ENCODE results near the gene FREM1.

The FREM1 gene

GRCh38 chr9:14752871-14753270 is 157.4 kb downstream of the FREM1 start:
- DNase-seq, result no peak

GRCh38 chr9:14752271-14752670 is 158.0 kb downstream of the FREM1 start:
- DNase-seq, result no peak

- no peak for DNase-seq
Measured at GRCh38 chr9:14750821-14751220, 159.4 kb downstream of the FREM1 start.

- DNase-seq, result peak; percentile 1
Measured at GRCh38 chr9:14749741-14750211, 160.5 kb downstream of the FREM1 start.

GRCh38 chr9:14748373-14748772 is 161.9 kb downstream of the FREM1 start:
- DNase-seq, result no peak

GRCh38 chr9:14747111-14747510 is 163.1 kb downstream of the FREM1 start:
- no peak for DNase-seq

GRCh38 chr9:14746626-14747025 is 163.6 kb downstream of the FREM1 start:
- DNase-seq, result no peak

GRCh38 chr9:14744768-14745167 is 165.5 kb downstream of the FREM1 start:
- no peak for DNase-seq

- DNase-seq, result no peak
Measured at GRCh38 chr9:14741369-14741768, 168.9 kb downstream of the FREM1 start.

GRCh38 chr9:14733133-14733532 is 177.1 kb downstream of the FREM1 start:
- DNase-seq, result no peak

- DNase-seq, result no peak
Measured at GRCh38 chr9:14731294-14731981, 178.8 kb downstream of the FREM1 start.

GRCh38 chr9:14730461-14730898 is 179.7 kb downstream of the FREM1 start:
- no peak for DNase-seq

GRCh38 chr9:14723301-14723700 is 186.9 kb downstream of the FREM1 start:
- no peak for DNase-seq

GRCh38 chr9:14722391-14723035 is 187.7 kb downstream of the FREM1 start, which contains the start of gene CER1:
TSS of gene CER1 (minus strand) at chr9:14722733. CDS start at chr9:14722672, 61 bp downstream.
- DNase-seq, result no peak

GRCh38 chr9:14719231-14719923 is 190.9 kb downstream of the FREM1 start:
- DNase-seq, result no peak

GRCh38 chr9:14715102-14715501 is 195.1 kb downstream of the FREM1 start:
- DNase-seq, result no peak

- no peak for DNase-seq
Measured at GRCh38 chr9:14713187-14713767, 197.0 kb downstream of the FREM1 start.

- DNase-seq, result no peak
Measured at GRCh38 chr9:14710804-14711203, 199.4 kb downstream of the FREM1 start.

GRCh38 chr9:14706530-14707140 is 203.6 kb downstream of the FREM1 start:
- DNase-seq, result no peak

- DNase-seq, result no peak
Measured at GRCh38 chr9:14705079-14705478, 205.1 kb downstream of the FREM1 start.

GRCh38 chr9:14704281-14704680 is 205.9 kb downstream of the FREM1 start:
- no peak for DNase-seq

GRCh38 chr9:14702200-14702720 is 208.0 kb downstream of the FREM1 start:
- DNase-seq, result no peak

All from CD4-positive, alpha-beta T cell treated with Interleukin-21 for 1 hour (primary cell).